ENCODE measurements around the gene CYB561D2. TPM values are rescaled to one million over a fixed set of nuclear protein-coding genes. Genes with fewer than 3 reads are reported as not detected.
A peak's percentile ranks its signal among the peaks of the same experiment; 100 is the strongest.

Gene CYB561D2
- total and polyA plus RNA-seq, 9 of the 15 experiments (the other 6 are each of a cell fraction or from before 2014, with no cell fraction given), result 4.2 to 16.6 (median 9.4) TPM

DNA sequence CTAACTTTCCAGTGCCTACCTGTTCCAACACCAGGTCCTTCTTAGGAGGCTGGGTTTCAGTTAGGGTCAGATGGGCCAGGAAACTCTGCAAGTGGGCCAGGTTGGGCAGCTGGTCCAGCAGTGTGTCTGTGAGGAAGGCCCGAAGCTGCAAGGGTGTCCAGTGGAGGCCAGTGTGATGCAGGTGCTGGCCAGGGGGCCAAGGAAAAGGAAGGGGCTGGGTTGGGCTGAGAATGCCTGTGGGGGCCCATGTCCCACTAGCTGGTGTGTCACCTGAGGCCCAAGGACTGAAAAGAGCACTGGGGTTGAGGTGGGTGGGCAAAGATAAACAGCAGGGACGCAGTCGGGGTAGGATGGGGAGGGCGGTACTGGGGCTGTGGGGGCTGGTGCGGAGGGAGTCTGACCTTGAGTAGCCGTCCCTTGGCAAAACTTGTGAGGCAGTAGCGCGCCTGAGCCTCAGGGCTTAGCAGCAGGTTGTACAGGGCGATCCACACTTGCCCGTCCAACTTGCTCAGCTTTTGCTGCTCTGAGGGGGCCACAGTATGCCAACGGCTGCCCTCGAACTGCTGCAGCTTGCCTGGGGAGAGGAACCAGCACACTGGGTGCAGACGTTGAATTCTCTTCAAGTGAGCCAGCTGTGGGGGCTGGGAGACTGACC, 8.5 kb upstream of the CYB561D2 start:
- Histone ChIP-seq H3K27ac (ENCODE audit: extremely low read depth, low read depth, low read length) (no peak overlapping the region), H3K4me3 (no peak overlapping the region), H3K27me3 (ENCODE audit: control insufficient read depth in 2 of 2, insufficient read depth in 2 of 2, low read length in 2 of 2) (no peaks in the 10 kb centered on the region), H3K4me1 (replicated peaks in 1 of 2; ENCODE audit: control insufficient read depth in 2 of 2, insufficient read depth in 2 of 2, low read length in 2 of 2) (peaks cover 24 to 54% of the 10 kb centered on the region in 2 experiments; a peak in 4 of 5 replicates), H3K9ac (ENCODE audit: insufficient read depth in 1 of 2, low read depth in 2 of 2, low read length in 2 of 2) (peak overlapping the region in 1 of 2 experiments; percentile 79; a peak in 2 of 4 replicates), H3K9me1 (ENCODE audit: control insufficient read depth, insufficient read depth, low read length) (peaks cover 3% of the 10 kb centered on the region), H2AFZ (ENCODE audit: low read depth, low read length) (no peak overlapping the region), H3K4me2 (ENCODE audit: insufficient read depth, low read length) (no peak overlapping the region), H3K36me3 (ENCODE audit: control insufficient read depth, insufficient read depth, low read length) (no peaks in the 10 kb centered on the region), H3K9me3 (replicated peaks; ENCODE audit: control insufficient read depth, insufficient read depth, low read depth, low read length) (no peaks in the 10 kb centered on the region), H3K79me2 (ENCODE audit: control insufficient read depth, insufficient read depth, low read length) (peaks cover 36% of the 10 kb centered on the region), H4K20me1 (replicated peaks; ENCODE audit: control insufficient read depth, insufficient read depth, low read length) (no peaks in the 10 kb centered on the region)
- ATAC-seq (no peak), FAIRE-seq (no peak), DNase-seq (ENCODE audit: extremely low read depth in 1 of 4, low spot score in 3 of 4) (no peak)
- WGBS (ENCODE audit: insufficient coverage, low coverage, missing lambda C conversion rate), result 78% methylated on average over 3 of the region's 13 CpGs
- no TSS peak for BruUV-seq (replicated peaks)
- CTCF ChIA-PET (ENCODE audit: low intra/inter-chr PET ratio), result no interaction called here
- POLR2A ChIA-PET, result interaction anchor here (1.5 to 1.7 kb wide), 2 partner anchors 14 kb away, joined by 4 to 5 read pairs; partner anchors contain the start of gene TUSC2
- in situ Hi-C loops (cut with MboI), result no loop called here
- intact Hi-C loops (cut with micrococcal nuclease), result no loop called here
- TF ChIP-seq, protein P1, sequence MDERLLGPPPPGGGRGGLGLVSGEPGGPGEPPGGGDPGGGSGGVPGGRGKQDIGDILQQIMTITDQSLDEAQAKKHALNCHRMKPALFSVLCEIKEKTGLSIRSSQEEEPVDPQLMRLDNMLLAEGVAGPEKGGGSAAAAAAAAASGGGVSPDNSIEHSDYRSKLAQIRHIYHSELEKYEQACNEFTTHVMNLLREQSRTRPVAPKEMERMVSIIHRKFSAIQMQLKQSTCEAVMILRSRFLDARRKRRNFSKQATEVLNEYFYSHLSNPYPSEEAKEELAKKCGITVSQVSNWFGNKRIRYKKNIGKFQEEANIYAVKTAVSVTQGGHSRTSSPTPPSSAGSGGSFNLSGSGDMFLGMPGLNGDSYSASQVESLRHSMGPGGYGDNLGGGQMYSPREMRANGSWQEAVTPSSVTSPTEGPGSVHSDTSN (CRISPR knock-in tag; IDR thresholded peaks at IDR 0.05; ENCODE audit: low read depth), result no peak
- TF ChIP-seq, protein P1 (tag; conservative IDR thresholded peaks at IDR 0.05; ENCODE audit: low read depth), result no peak
